Endodermal cell (in vitro differentiated cells): ENCODE measurements around the gene SLC29A1. TPM values are rescaled to one million over a fixed set of nuclear protein-coding genes. Genes with fewer than 3 reads are reported as not detected.

Experiments
- DNase-seq: peaks from one replicate; pipeline ENCODE4 v3.0.0-alpha.2; 2017
- H3K27ac ChIP-seq: 2 replicates; pipeline ENCODE4 v1.5.1; 2013; ENCODE audit warnings: mild to moderate bottlenecking, low read depth, low read length, moderate library complexity
- H3K27me3 ChIP-seq: 2 replicates; pipeline ENCODE4 v1.6.1; 2013; ENCODE audit warnings: mild to moderate bottlenecking, low read length, moderate library complexity; ENCODE audit not compliant: insufficient read depth, control insufficient read depth, poor library complexity, severe bottlenecking
- H3K36me3 ChIP-seq: 2 replicates; pipeline ENCODE4 v1.7.0; 2013; ENCODE audit warnings: mild to moderate bottlenecking, low read length, moderate library complexity; ENCODE audit not compliant: control insufficient read depth, insufficient read depth
- H3K4me1 ChIP-seq: one replicate; pipeline ENCODE4 v1.7.0; 2013; ENCODE audit warnings: low read length; ENCODE audit not compliant: control insufficient read depth, insufficient read depth
- H3K4me3 ChIP-seq: 2 replicates; pipeline ENCODE4 v1.5.1; 2013; ENCODE audit warnings: mild to moderate bottlenecking, low read length, moderate library complexity
- H3K9ac ChIP-seq: 2 replicates; pipeline ENCODE4 v1.6.1; 2013; ENCODE audit warnings: mild to moderate bottlenecking, low read length, moderate library complexity; ENCODE audit not compliant: poor library complexity, severe bottlenecking; ENCODE audit errors: extremely low read depth
- H3K9me3 ChIP-seq: 2 replicates; pipeline ENCODE4 v1.6.1; 2013; ENCODE audit warnings: mild to moderate bottlenecking, low read length, moderate library complexity; ENCODE audit not compliant: control insufficient read depth
- H3K27ac Mint-ChIP-seq: 2 replicates; pipeline ENCODE4 v1.8.0; 2020; ENCODE audit warnings: mixed read lengths
- H3K27me3 Mint-ChIP-seq: 2 replicates; pipeline ENCODE4 v1.8.0; 2021; ENCODE audit warnings: mild to moderate bottlenecking, mixed read lengths; ENCODE audit not compliant: insufficient read depth
- H3K36me3 Mint-ChIP-seq: 2 replicates; pipeline ENCODE4 v1.8.0; 2020; ENCODE audit warnings: low read depth, mixed read lengths
- H3K4me1 Mint-ChIP-seq: 2 replicates; pipeline ENCODE4 v1.8.0; 2020; ENCODE audit warnings: mixed read lengths
- H3K4me3 Mint-ChIP-seq: 2 replicates; pipeline ENCODE4 v1.8.0; 2020; ENCODE audit warnings: mild to moderate bottlenecking, moderate library complexity, mixed read lengths
- H3K9me3 Mint-ChIP-seq: 2 replicates; pipeline ENCODE4 v1.8.0; 2020; ENCODE audit warnings: mild to moderate bottlenecking, mixed read lengths
- CTCF ChIP-seq: fragments of 200-600 bp; sonication (generic); conservative IDR thresholded peaks from 2 replicates; pipeline ENCODE4 v1.5.0; 2021; ENCODE audit warnings: antibody characterized with exemption, mild to moderate bottlenecking
- WGBS, 2 experiments: methylation state at CpG; one replicate each; pipeline versions ENCODE4 v1.1.5 to v1.1.7; 2013; ENCODE audit warnings: missing lambda C conversion rate in 2 of 2, mixed read lengths in 1 of 2; ENCODE audit not compliant: insufficient coverage in 1 of 2, insufficient read length in 1 of 2; 5-methylcytosine and 5-hydroxymethylcytosine counted together
- total RNA-seq, 2 donors: library from RNA; stranded (reverse); fragmentation: NEBNext Ultra II Directional in 1 of 2; extraction: Animal tissue kit (Norgen Biotek cat#: 25700) in 1 of 2; gene quantifications; 2 replicates in 1 of 2; 3 replicates in 1 of 2; pipeline ENCODE4 v1.2.1, GENCODE V29; 2021

Gene SLC29A1
- total RNA-seq, 2 donors from 2014 or later, result 129 to 155 TPM

DNA sequence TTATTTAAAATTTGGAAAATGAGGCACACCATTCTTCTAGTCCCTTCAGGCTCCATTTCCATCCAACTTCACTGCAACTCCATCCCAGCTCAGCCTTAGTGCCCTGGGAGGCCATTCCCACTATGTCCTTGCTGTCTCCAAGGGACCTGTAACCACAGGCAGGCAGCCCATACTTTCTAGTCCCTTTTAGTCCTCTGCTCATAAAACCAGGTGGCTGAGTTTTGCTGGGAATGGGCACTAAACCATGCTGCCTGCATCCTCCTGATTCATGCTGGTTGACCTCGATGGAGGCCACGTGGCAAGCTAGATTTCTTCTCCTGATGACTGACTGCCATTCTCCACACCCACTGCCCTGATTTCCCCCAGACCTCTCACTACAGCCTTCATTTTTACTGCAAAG is 34.1 kb upstream of the SLC29A1 start:
- no peak overlapping the region for H3K27ac ChIP-seq
- 91 to 95% methylated on average over 2 of the region's 2 CpGs for WGBS, 2 experiments
- Mint-ChIP-seq H3K27ac (no peak overlapping the region), H3K4me1 (peaks cover 36% of the 10 kb centered on the region), H3K9me3 (no peaks in the 10 kb centered on the region), H3K4me3 (no peak overlapping the region), H3K36me3 (no peaks in the 10 kb centered on the region), H3K27me3 (no peaks in the 10 kb centered on the region)
- H3K27me3 ChIP-seq, result no peaks in the 10 kb centered on the region
- no peaks in the 10 kb centered on the region for H3K9me3 ChIP-seq
- H3K9ac ChIP-seq, result no peak overlapping the region
- peaks cover 10% of the 10 kb centered on the region for H3K4me1 ChIP-seq
- no peak for TF ChIP-seq CTCF
- no peaks in the 10 kb centered on the region for H3K36me3 ChIP-seq
- no peak for DNase-seq
- H3K4me3 ChIP-seq, result no peak overlapping the region

DNA sequence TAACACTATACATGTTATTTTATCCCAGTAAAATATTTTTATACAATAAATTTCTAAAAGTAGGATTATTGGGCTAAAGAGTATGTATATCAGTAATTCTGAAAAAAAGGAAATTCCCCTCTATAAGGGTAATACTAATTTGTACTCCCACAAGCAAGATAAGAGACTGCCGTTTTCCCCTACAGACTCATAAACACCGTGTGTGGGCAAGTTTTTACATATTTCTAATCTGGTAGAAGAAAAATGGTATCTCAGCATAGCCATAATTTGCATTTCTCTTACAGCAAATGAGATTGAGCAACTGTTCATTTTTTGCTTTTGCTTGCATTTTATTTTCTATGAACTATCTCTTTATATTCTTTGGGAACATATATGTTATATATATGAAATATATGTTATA is 32.7 kb upstream of the SLC29A1 start:
- Mint-ChIP-seq H3K4me3 (no peak overlapping the region), H3K4me1 (peaks cover 28% of the 10 kb centered on the region), H3K36me3 (no peaks in the 10 kb centered on the region), H3K9me3 (no peaks in the 10 kb centered on the region), H3K27ac (no peak overlapping the region), H3K27me3 (no peaks in the 10 kb centered on the region)
- WGBS, 2 experiments, result 90 to 100% methylated on average over 1 to 2 of the region's 2 CpGs
- H3K4me1 ChIP-seq, result peaks cover 9% of the 10 kb centered on the region
- no peak overlapping the region for H3K9ac ChIP-seq
- no peak overlapping the region for H3K4me3 ChIP-seq
- no peak overlapping the region for H3K27ac ChIP-seq
- DNase-seq, result no peak
- no peaks in the 10 kb centered on the region for H3K9me3 ChIP-seq
- no peaks in the 10 kb centered on the region for H3K36me3 ChIP-seq
- TF ChIP-seq CTCF, result no peak
- no peaks in the 10 kb centered on the region for H3K27me3 ChIP-seq

DNA sequence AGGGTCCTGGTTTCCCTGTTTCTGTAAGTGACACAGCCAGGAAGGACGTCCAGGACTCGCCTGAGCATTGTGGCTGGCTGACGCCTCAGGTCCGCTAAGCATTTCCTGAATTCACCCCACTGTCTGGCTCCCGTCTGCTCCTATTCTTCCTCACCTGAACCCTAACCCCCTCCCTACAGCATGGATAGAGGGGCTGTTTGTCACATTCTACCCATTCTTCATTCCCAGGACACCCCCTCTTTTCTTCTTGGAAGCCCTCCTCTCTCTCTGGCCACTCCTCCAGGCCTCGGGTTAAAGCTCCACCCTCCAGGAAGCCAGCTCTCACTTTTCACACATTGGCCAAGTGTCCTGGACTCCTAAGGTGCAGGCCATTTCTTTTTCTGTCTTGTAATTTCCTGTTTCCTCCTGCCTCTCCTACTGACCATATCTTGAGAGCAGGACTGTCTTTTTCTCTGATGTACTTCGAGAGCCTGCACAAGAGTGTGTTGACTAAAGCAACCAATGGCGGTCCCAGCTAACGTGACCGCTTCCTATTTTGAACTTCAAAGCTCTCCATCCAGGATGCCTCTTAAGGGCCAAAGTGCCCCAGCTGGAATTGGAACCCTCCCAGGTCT is 30.9 kb upstream of the SLC29A1 start:
- Mint-ChIP-seq H3K4me3 (peak overlapping the region; percentile 36), H3K36me3 (no peaks in the 10 kb centered on the region), H3K4me1 (peaks cover 16% of the 10 kb centered on the region), H3K9me3 (no peaks in the 10 kb centered on the region), H3K27ac (peak overlapping the region; percentile 45), H3K27me3 (no peaks in the 10 kb centered on the region)
- Histone ChIP-seq H3K4me1 (no peaks in the 10 kb centered on the region), H3K9ac (no peak overlapping the region), H3K9me3 (no peaks in the 10 kb centered on the region), H3K36me3 (no peaks in the 10 kb centered on the region), H3K27me3 (no peaks in the 10 kb centered on the region), H3K27ac (no peak overlapping the region), H3K4me3 (no peak overlapping the region)
- peak; percentile 76 for DNase-seq
- 78 to 84% methylated on average over 8 to 10 of the region's 10 CpGs for WGBS, 2 experiments
- no peak for TF ChIP-seq CTCF
